Measurements from ENCODE around the gene MECR.

- TF ChIP-seq, protein P1, sequence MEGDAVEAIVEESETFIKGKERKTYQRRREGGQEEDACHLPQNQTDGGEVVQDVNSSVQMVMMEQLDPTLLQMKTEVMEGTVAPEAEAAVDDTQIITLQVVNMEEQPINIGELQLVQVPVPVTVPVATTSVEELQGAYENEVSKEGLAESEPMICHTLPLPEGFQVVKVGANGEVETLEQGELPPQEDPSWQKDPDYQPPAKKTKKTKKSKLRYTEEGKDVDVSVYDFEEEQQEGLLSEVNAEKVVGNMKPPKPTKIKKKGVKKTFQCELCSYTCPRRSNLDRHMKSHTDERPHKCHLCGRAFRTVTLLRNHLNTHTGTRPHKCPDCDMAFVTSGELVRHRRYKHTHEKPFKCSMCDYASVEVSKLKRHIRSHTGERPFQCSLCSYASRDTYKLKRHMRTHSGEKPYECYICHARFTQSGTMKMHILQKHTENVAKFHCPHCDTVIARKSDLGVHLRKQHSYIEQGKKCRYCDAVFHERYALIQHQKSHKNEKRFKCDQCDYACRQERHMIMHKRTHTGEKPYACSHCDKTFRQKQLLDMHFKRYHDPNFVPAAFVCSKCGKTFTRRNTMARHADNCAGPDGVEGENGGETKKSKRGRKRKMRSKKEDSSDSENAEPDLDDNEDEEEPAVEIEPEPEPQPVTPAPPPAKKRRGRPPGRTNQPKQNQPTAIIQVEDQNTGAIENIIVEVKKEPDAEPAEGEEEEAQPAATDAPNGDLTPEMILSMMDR (optimal IDR thresholded peaks at IDR 0.05 in 1 of 3, IDR thresholded peaks at IDR 0.05 in 1 of 3, conservative IDR thresholded peaks at IDR 0.05 in 1 of 3; ENCODE audit: extremely low read depth in 1 of 3, insufficient read depth in 2 of 3, low read length in 3 of 3): no peak
- no peak for TF ChIP-seq EZH2 (IDR thresholded peaks at IDR 0.05; ENCODE audit: low read length)
Observed at GRCh38 chr1:29234471-29234870, 3.7 kb upstream of the MECR start.

Data from keratinocyte (primary cell).